Medulla oblongata (tissue), 1 donor: ENCODE results near the gene UBE2C.

Source experiments
- DNase-seq: peaks from one replicate; pipeline ENCODE4 v3.0.0-alpha.2; 2015; ENCODE audit errors: extremely low spot score

UBE2C gene

GRCh38 chr20:45859916-45860315, 47.5 kb downstream of the UBE2C start:
- no peak for DNase-seq

- DNase-seq, result no peak
Observed at GRCh38 chr20:45860560-45861220, 48.2 kb downstream of the UBE2C start.

GRCh38 chr20:45861221-45862075, 49.0 kb downstream of the UBE2C start:
- no peak for DNase-seq

GRCh38 chr20:45863543-45864470, 51.4 kb downstream of the UBE2C start:
- no peak for DNase-seq

GRCh38 chr20:45866454-45866853, 54.0 kb downstream of the UBE2C start:
- DNase-seq, result no peak
